Suppressor macrophage treated with lipopolysaccharide for 1 hour (primary cell): ENCODE measurements around the gene PSD4.
A peak's percentile ranks its signal among the peaks of the same experiment; 100 is the strongest.

Experiments
- DNase-seq, 3 donors: peaks; one replicate each; pipeline ENCODE4 v3.0.0-alpha.2; 2020 to 2022

The PSD4 gene

DNA sequence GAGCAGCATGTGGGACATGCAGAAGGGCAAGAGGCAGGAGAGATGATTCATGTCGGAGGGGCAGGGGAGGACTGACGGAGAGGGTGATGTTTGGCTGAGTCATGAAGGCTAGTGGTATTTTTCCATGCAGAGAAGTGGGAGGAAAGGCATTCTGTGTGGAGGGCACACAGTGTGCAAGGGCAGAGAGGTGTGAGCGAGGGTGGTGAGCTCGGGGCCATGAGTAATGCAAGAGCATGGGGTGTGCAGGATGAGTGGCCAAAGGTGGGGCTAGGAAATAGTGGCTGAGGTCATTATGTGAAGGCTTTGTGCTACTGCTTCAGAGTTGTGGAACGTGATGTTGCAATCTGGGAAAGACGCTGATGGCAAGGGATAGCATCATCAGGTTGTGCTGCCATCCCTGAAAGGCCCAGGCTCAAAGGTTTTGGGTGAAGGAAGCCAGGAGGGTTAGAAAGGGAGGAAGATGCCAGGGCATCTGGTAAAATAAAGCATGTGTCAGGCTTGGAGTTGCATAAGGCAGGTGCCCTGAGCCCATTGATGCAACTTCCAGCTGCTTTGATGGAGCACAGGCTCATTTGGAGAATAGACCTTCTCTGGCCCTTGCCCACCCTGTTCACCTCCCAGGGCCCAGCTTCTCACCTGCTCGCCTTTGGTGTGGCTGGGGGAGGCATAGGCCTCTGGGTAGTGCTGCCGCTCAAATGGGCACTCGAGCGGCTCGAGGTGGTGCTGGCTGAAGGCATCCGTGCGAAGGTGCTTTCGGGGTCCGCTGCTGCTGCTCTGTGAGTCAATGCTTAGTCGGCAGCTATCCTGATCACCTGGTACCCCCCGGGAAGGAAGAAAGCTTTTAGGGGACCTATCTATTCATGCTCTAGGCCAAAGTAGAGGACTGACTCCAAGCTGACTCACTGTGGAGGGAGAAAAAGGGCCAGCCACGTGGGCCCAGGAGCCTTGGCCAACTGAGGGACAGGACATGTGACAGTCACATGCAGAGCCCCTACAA is 67.4 kb downstream of the PSD4 start:
- peak; percentile 95 to 99 (median 97) for DNase-seq

DNA sequence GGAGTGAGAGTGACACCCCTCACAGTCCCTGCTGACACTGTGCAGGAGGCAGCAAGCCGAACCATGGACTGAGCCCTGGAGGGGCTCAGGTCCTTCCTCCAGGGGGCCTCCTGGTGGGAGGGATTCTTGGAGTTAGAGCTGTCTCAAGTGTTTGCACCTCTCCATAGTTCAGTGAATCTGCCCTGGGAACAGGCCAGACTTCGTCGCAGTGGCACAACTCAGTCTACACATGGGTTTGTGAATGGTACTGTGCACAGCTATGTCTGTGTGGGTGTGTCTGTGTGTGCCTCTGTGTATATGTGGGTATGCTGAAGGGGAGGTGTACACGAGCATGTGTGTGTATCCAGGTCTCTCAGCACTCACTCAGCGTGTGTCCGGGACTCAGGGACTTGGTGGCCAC is 68.6 kb downstream of the PSD4 start:
- DNase-seq = no peak

DNA sequence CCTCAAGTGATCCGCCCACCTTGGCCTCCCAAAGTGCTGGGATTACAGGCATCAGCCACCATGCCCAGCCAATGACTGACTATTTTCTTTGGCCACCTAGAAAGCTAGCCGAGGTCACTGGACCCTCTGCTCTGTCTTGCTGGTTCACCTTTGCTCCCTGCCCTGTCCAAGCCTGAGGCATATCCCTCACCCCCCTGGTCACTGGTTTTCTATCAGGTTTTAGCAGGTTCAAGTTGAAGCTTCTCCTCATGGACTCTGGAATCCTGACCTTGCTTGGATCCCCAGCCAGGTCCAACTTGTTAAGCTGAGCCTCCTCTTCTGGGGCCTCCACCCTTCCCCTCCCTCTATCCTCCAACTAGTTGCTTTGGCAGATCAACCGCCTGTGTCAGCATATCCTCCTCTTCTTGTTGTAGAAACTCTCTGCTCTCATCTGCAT is 71.5 kb downstream of the PSD4 start:
- DNase-seq = no peak

DNA sequence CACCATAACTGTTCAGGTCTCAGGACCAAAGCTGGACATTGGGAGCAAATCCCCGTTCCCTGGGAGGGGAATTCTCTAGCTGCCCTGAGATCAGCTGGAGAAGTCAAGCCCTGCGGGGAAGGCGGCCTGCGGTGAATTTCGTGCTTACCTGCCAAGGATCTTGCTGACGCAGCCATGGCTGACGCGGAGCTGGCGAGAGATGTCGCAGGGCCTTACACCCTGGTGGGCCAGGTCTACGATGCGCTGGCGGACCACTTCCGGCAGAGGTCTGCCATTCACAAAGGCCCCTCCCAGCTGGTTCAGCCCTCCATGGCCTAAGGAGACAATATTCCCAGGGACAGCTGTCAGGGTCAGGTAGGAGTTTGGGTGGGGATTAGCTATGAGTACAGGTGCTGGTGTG is 72.8 kb downstream of the PSD4 start:
- no peak for DNase-seq

DNA sequence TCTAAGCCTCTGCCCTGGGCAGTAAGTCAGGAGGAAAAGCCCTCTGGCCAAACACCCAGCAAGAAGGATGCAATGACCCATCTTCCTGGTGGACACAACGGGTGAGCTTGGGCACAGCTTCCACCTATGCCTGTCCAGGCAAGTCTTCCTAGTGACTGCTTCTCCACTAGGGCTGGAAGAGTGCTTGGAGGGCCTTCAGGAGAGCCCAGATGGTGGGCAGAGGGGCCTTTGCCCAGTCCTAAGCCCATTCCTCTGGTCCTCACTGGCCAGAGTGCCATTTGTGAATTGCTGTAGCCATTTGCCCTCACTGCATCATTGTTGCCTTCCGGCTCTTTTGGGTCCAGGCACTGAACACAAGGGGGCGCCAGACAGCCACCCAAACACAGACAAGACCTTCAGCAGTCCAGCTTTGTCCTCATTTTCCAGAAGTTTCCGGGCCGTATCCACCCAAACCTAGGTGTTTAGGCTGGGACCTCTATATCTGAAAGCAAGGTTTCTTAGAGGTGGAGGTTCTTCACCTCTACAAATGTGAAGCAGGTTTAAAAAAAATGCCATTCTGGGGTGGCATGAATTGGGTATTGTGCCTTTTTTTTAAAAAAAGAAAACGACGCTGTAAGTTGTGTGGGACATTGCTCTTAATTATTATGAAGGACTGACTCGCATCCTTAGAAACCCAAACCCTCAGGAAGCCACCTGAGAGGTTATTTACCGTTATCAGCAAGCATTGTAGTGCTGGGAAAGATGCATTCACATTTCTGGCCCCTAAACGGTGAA is 75.4 kb downstream of the PSD4 start:
- peak; percentile 81 to 86 (median 84) for DNase-seq

DNA sequence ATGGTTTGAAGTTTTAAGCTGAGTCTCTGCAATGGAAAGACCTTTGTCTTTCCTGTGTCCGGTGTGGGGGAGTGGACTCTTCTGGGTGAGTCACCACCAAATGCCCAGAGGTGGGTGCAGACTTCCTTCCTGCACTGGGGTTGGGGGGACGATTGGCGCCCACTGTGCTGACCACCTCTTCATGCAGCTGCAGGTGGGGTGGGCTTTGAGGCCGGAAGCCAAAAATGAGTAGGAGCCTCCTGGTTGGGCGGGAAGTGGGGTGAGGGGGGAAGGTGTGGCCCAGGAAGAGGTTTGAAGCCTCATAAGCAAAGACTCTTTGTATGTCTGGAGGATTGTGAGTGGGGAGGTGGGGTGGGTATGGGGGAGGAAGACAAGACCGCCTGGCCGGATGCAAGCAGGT is 77.3 kb downstream of the PSD4 start:
- peak; percentile 40 to 46 (median 43) for DNase-seq

DNA sequence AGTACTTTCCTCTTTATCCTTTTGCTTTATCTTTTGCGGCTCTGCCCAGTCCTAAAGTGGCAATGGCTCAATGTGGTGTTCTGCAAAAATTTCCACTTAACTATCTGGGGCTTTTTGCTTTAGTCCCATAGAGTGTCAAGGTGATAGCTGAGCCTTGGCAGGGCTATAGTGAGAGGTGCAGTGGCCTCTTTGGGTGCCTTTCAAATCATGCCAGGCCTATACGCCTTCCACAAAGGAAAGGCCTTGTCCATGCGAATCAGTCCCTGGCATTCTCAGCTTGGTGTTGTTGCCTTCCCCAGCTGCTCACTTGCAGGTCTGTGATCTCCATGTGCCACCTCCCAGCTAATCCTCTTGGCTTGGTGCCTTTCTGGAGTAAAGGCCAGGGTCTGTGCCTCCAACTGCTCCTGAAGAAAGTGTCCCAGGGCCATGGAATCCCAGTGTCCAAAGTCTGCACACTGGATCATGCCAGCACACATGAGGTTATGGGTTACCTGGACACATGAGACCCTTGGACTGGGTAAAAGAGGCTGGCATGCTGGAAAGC is 78.3 kb downstream of the PSD4 start:
- DNase-seq = no peak

DNA sequence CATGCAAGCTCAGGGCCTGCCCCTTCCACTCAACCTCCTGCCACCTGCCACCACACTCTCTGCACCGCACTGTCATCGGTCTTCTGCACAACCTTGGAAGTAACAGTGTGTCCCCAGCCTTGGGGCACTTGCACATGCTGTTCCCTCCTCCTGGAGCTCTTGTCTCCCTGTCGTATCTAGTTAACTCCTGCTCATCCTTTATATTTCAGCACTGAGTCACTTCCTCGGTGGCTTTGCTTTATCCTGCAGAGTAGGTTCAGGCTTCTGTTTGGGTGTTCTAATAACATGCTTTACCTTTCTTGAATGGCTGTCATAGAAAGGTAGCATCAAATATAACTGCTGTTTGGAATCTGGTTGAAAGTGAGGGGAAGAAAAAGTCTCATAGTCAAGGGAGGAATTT is 79.7 kb downstream of the PSD4 start:
- DNase-seq = no peak

DNA sequence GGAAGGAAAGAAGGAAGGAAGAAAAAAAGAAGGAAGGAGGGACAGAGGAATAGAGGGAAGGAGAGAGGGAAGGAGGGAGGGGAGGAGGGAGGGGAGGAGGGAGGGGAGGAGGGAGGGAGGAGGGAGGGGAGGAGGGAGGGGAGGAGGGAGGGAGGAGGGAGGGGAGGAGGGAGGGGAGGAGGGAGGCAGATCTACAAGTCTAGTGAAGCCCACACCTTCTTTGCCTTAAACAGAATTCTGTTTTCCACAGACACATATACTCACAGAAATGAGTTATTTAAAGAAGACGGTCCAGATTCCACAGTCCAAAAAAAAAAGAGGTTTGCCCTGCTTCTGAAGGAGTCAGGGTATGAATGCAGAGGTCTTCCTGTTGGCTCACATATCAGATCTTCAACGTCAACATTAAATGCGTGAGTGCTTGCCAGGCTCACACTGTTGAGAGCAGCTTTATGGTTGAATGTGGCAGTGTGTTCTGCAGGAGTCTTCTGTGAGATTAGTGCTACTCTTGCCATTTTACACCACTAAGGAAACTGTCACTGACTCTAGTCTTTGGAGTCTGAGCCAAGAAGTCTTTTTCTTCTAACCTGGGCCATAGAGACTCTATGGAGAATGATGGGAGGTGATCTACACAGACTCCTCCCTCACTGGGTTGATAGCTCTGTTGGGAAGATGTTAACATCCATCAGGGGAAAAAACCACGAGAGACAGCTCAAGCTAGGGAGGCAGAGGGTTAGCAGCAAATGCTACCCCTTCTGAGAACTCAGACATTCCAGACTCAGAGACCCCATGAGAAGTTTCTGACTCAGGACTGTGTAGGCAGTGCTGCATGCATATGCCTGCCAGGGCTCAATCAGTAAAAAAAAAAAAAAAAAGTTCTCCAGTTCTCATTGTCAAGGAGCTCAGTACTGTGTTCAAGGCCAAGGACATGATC is 81.6 kb downstream of the PSD4 start:
- peak in 1 of 3 donors; percentile 34 for DNase-seq

DNA sequence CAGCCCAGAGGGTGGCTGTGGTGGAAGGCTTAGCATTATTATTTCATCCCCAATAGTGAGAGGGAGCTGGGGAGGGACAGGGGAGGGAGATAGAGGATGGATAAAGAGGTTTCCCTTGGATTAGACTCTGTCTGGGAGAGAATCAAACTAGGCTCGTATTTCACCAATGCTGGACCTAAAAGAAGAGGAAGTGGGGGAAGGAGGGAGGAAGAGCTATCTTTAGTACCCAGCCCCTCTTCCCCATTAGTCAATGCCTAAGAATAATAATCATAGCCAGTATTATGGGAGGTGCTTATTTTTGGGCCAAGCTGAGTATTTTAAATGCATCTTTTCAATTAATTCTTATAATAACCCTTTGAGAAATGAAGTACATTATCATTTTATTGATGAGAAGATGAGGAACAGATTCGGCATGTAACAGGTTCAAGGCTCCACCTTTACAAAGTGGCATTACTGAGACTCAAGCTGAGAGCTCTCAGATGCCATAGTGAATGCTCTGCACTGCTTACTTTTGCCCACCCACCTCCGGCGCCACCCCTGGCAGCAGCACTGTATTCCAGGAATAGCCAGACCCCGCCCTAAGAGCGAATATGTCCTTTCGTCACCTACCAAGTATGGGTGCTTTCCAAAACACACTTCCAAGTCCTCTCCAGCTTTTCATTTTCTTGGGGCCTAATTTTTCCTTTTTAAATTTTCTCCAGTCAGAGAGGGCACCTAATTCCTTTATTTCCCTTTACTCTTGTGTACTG is 83.9 kb downstream of the PSD4 start:
- peak; percentile 67 to 74 (median 72) for DNase-seq

DNA sequence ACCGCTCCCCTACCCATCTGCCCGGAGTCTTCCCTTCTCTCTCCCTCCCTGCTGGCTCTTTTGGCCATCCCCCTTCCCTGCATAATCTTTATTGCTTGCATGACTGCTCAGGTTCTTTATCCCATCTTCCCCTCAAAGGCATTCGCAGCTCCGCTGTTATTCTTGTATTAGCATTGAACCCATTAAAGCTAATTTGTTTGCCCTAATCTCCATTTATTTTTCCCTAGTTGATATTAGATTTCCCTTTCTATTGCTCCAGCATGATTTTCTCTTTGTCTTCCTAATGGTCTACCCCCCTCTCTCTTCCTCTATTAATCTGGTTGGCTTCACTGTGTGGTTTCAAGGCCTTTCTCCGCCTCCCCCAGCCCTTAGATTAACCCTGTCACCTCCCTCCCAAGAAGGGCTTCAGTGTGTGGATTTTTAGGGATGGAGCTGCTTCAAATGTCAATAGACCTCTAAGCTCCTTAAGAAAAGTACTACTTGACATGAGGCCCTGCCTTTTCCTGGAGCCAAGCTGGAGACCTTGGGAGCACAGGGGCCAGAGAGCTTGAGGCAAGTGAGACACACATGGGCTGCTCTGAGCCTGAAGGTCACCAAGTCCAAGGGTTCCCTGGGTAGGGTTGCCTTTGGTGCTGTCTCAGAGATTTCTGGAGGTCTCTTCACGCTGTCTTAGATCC is 84.8 kb downstream of the PSD4 start:
- DNase-seq = no peak
